Tibial nerve (tissue), 4 donors: ENCODE results near the gene MLANA. TPM values are rescaled to one million over a fixed set of nuclear protein-coding genes. Genes with fewer than 3 reads are reported as not detected.

ENCODE experiments used
- DNase-seq, 2 donors: peaks; one replicate each; pipeline ENCODE4 v3.0.0-alpha.2; 2019; ENCODE audit warnings: low spot score in 2 of 2
- H3K27ac ChIP-seq, 4 donors: fragments of 200-600 bp; sonication (generic) in 3 of 4; one replicate each; pipeline ENCODE4 v1.5.1; 2017 to 2019; ENCODE audit warnings: mild to moderate bottlenecking in 1 of 4
- H3K27me3 ChIP-seq, 2 donors: fragments of 200-600 bp; sonication (generic) in 1 of 2; one replicate each; pipeline versions ENCODE4 v1.5.1 to v1.6.0; 2017 to 2019
- H3K36me3 ChIP-seq, 3 donors: fragments of 200-600 bp; sonication (generic); one replicate each; pipeline ENCODE4 v1.5.1; 2018 to 2019
- H3K4me1 ChIP-seq, 4 donors: fragments of 200-600 bp; sonication (generic) in 3 of 4; one replicate each; pipeline ENCODE4 v1.5.1; 2017 to 2019
- H3K4me3 ChIP-seq, 4 donors: fragments of 200-600 bp; sonication (generic) in 3 of 4; one replicate each; pipeline ENCODE4 v1.5.1; 2017 to 2019; ENCODE audit warnings: mild to moderate bottlenecking in 1 of 4, moderate library complexity in 1 of 4
- H3K9me3 ChIP-seq, 4 donors: fragments of 200-600 bp; sonication (generic) in 3 of 4; one replicate each; pipeline ENCODE4 v1.5.1; 2017 to 2019
- EP300 ChIP-seq, 2 donors: sonication (generic); formaldehyde crosslinking; IDR thresholded peaks; one replicate each; pipeline ENCODE4 v1.6.1; 2017; ENCODE audit warnings: antibody characterized with exemption in 2 of 2, mild to moderate bottlenecking in 1 of 2
- POLR2A ChIP-seq, 2 donors: fragments of 450-650 bp; IDR thresholded peaks; one replicate each; pipeline ENCODE4 v1.6.1; 2017; ENCODE audit warnings: antibody characterized with exemption in 2 of 2, mild to moderate bottlenecking in 2 of 2, moderate library complexity in 2 of 2
- WGBS, 2 donors: methylation state at CpG; one replicate each; pipeline ENCODE4 v1.1.5; 2018; 5-methylcytosine and 5-hydroxymethylcytosine counted together
- total RNA-seq, 4 donors: library from RNA; depleted of rRNA; stranded (reverse); fragments of >200 nt; gene quantifications; one replicate each; pipeline ENCODE4 v1.1.0, GENCODE V29; 2016
- TF ChIP-seq, protein P1 (sequence below), 5 experiments: fragments of 200-600 bp in 3 of 5; fragments of 450-650 bp in 2 of 5; sonication (generic) in 3 of 5; IDR thresholded peaks; one replicate each; pipeline ENCODE4 v1.5.1; 2016 to 2019; ENCODE audit warnings: antibody characterized with exemption in 5 of 5, mild to moderate bottlenecking in 3 of 5, moderate library complexity in 2 of 5

Gene MLANA
- total RNA-seq, 4 donors from 2014 or later, result not detected

DNA sequence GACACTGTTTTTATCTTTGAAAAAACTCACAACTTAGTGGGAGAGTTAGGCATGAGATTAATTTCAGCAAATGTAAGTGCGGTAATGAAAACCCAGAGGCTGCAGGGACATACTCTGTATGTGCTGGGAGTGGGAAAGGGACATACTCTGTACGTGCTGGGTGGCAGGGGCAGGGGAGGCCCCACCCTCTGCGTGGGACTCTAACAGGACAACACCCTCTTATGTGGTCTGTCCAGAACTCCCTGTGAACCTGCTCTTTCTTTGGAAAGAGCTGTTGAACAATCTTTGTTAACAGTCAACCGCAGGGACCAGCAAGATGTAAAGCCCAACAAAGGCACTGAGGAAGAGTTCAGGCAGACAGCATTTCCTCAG lies 2.4 kb downstream of the MLANA start:
- H3K27me3 ChIP-seq, result no peaks in the 10 kb centered on the region
- TF ChIP-seq POLR2A (IDR thresholded peaks at IDR 0.05) (no peak), EP300 (IDR thresholded peaks at IDR 0.05) (no peak)
- TF ChIP-seq, protein P1, sequence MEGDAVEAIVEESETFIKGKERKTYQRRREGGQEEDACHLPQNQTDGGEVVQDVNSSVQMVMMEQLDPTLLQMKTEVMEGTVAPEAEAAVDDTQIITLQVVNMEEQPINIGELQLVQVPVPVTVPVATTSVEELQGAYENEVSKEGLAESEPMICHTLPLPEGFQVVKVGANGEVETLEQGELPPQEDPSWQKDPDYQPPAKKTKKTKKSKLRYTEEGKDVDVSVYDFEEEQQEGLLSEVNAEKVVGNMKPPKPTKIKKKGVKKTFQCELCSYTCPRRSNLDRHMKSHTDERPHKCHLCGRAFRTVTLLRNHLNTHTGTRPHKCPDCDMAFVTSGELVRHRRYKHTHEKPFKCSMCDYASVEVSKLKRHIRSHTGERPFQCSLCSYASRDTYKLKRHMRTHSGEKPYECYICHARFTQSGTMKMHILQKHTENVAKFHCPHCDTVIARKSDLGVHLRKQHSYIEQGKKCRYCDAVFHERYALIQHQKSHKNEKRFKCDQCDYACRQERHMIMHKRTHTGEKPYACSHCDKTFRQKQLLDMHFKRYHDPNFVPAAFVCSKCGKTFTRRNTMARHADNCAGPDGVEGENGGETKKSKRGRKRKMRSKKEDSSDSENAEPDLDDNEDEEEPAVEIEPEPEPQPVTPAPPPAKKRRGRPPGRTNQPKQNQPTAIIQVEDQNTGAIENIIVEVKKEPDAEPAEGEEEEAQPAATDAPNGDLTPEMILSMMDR (IDR thresholded peaks at IDR 0.05), result no peak
- peaks cover 0 to 26% (median 0%) of the 10 kb centered on the region in 3 donors for H3K36me3 ChIP-seq
- H3K4me3 ChIP-seq, result no peak overlapping the region
- DNase-seq, result no peak
- no peaks in the 10 kb centered on the region for H3K9me3 ChIP-seq
- 61 to 76% methylated on average over 4 of the region's 4 CpGs for WGBS, 2 donors
- no peaks in the 10 kb centered on the region for H3K4me1 ChIP-seq
- no peak overlapping the region for H3K27ac ChIP-seq

DNA sequence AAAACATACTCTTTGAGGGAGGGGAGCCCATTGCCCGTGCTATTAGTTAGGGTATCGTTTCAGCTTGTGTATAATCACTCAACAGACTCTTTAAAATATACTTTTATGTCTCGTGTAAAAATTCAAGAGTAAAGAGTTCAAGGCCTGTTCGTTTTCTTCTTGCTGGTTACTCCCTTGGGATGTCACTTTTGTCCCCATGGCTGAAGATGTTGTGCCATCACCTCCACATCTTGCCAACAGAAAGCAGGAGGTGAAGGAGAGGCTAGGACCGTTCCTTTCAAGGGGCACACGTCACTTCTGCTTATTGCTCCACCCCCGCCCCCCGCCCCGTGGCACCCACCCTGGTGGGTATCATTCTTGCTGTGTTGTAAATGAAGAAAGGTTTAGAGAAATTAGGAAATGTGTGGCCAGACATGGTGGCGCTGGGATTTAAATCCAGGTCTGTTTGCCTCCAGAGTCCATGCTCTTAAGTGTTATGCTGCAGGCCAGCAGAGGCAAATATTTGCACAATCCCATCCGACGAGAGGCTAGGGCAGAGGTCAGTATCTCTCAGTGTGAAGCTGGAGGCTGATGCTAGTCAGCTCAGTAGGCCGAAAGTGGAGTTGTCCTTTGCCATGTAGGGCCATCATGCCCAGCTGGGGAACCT lies 3.0 kb downstream of the MLANA start:
- peaks cover 0 to 32% (median 0%) of the 10 kb centered on the region in 3 donors for H3K36me3 ChIP-seq
- no peak overlapping the region for H3K27ac ChIP-seq
- WGBS, 2 donors, result 79 to 84% methylated on average over 13 of the region's 13 CpGs
- no peak overlapping the region for H3K4me3 ChIP-seq
- no peaks in the 10 kb centered on the region for H3K27me3 ChIP-seq
- DNase-seq, result no peak
- TF ChIP-seq EP300 (IDR thresholded peaks at IDR 0.05) (no peak), POLR2A (IDR thresholded peaks at IDR 0.05) (no peak)
- TF ChIP-seq, protein P1 (IDR thresholded peaks at IDR 0.05), result no peak
- no peaks in the 10 kb centered on the region for H3K4me1 ChIP-seq
- H3K9me3 ChIP-seq, result no peaks in the 10 kb centered on the region

DNA sequence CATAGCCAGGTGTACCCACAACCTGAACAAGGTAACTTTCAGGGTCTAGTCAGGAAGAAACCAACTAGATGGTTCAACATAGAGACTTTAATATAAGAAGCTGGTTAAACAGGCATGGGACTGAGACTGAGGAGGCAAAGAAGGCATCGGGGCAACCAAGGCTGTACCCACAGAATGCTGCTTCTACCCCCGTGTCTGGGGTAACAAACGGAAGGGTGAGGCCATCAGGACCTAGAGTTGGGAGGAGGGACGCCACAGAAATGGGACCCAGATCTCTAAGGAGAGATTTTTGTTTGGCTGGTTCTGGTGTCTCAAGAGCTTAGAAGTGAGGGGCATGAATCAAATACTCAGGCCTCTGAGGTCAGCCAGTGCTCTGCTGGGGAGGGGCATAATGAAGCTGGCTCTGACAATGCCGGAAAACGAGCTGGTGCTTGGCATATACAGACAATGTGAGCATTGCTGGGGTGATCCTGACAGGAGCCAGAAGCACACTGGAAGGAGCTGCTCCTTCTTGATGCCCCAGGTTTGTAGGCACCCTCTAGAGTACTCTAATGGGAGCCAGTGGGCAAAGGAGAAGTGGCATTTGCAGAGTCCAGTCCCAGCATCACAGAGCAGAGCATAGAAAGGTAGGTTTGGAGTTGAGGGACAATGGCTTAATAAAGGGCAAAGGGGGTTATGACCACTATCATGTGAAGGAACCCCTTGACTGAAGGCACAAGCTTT lies 3.7 kb downstream of the MLANA start:
- peaks cover 0 to 39% (median 0%) of the 10 kb centered on the region in 3 donors for H3K36me3 ChIP-seq
- 85 to 94% methylated on average over 6 of the region's 6 CpGs for WGBS, 2 donors
- DNase-seq, result no peak
- no peaks in the 10 kb centered on the region for H3K27me3 ChIP-seq
- no peak overlapping the region for H3K4me3 ChIP-seq
- no peaks in the 10 kb centered on the region for H3K4me1 ChIP-seq
- TF ChIP-seq EP300 (IDR thresholded peaks at IDR 0.05) (no peak), POLR2A (IDR thresholded peaks at IDR 0.05) (no peak)
- TF ChIP-seq, protein P1 (IDR thresholded peaks at IDR 0.05), result no peak
- H3K27ac ChIP-seq, result no peak overlapping the region
- no peaks in the 10 kb centered on the region for H3K9me3 ChIP-seq

DNA sequence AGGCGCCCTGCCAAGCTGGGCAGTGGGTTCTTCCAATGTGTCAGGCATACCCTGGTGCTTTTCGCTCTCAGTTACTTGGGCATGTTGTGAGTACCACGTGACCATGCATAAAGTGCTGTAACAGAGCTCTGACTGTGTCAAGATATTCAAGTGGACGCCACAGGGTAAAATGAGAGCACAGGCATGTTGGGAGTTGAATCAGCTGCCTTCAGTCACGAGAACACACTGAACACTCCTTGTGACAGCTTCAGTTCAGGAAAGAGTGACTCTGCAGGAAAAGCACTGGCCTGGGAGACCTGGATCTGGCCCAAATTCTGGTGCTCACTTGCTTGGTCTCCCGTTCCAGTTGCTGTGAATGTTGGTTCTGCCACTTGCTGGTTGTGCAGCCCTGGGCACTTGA lies 5.1 kb downstream of the MLANA start:
- H3K4me1 ChIP-seq, result no peaks in the 10 kb centered on the region
- WGBS, 2 donors, result 74 to 76% methylated on average over 6 of the region's 6 CpGs
- peaks cover 0 to 41% (median 0%) of the 10 kb centered on the region in 3 donors for H3K36me3 ChIP-seq
- no peak overlapping the region for H3K27ac ChIP-seq
- TF ChIP-seq POLR2A (IDR thresholded peaks at IDR 0.05) (no peak), EP300 (IDR thresholded peaks at IDR 0.05) (no peak)
- TF ChIP-seq, protein P1 (IDR thresholded peaks at IDR 0.05), result no peak
- no peak for DNase-seq
- H3K9me3 ChIP-seq, result no peaks in the 10 kb centered on the region
- no peaks in the 10 kb centered on the region for H3K27me3 ChIP-seq
- no peak overlapping the region for H3K4me3 ChIP-seq

DNA sequence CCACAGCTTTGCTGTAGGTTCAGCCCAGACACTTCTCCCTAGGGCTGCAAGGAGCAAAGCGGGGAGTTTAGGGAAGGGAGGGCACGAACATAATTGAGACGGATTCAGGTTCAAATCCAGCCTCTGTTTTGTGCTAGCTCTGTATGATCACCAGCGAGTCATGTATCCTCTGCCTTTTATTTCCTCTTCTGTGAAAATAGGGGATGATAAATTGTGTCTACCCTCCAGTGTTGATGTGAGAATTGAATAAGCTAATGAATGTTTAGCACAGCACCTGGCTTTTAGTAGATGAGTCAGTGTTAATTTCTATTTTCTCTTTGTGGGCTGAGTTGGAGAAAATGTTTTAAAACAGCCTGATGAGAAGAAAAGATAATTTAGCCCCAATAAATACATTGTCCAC lies 6.2 kb downstream of the MLANA start:
- H3K4me3 ChIP-seq, result no peak overlapping the region
- 95 to 97% methylated on average over 4 of the region's 4 CpGs for WGBS, 2 donors
- H3K36me3 ChIP-seq, result peaks cover 0 to 41% (median 0%) of the 10 kb centered on the region in 3 donors
- TF ChIP-seq, protein P1 (IDR thresholded peaks at IDR 0.05), result no peak
- TF ChIP-seq POLR2A (IDR thresholded peaks at IDR 0.05) (no peak), EP300 (IDR thresholded peaks at IDR 0.05) (no peak)
- H3K27me3 ChIP-seq, result no peaks in the 10 kb centered on the region
- H3K9me3 ChIP-seq, result no peaks in the 10 kb centered on the region
- no peak overlapping the region for H3K27ac ChIP-seq
- H3K4me1 ChIP-seq, result no peaks in the 10 kb centered on the region
- no peak for DNase-seq
